ENCODE measurements around the gene MAP2K5. TPM values are rescaled to one million over a fixed set of nuclear protein-coding genes. Genes with fewer than 3 reads are reported as not detected.

MAP2K5 gene
- total and polyA plus RNA-seq, 10 of the 15 experiments (the other 5 are each of a cell fraction or from before 2014, with no cell fraction given): 1.3 to 19.4 (median 9.6) TPM

- peaks cover 23% of the 10 kb centered on the region for H3K4me1 ChIP-seq (ENCODE audit: control insufficient read depth, insufficient read depth, low read length)
- TF ChIP-seq IKZF1 (conservative IDR thresholded peaks at IDR 0.05) (peak; percentile 55), CTCF (IDR thresholded peaks at IDR 0.05 in 2 of 3, conservative IDR thresholded peaks at IDR 0.05 in 1 of 3; ENCODE audit: control insufficient read depth in 2 of 3, extremely low read depth in 1 of 3, insufficient read depth in 1 of 3, low read depth in 3 of 3, low read length in 3 of 3) (0 out of 6 replicates have a peak, but pooled peaks of 1 of the 3 experiments have one; percentile 6), SUZ12 (IDR thresholded peaks at IDR 0.05; ENCODE audit: unreplicated experiment) (peak; percentile 76), LARP7 (IDR thresholded peaks at IDR 0.05) (0 out of 2 replicates have a peak, but pooled peaks have one; percentile 15), CEBPZ (IDR thresholded peaks at IDR 0.05; ENCODE audit: low read depth, low read length) (no peak)
- FAIRE-seq: no peak
- H3K4me2 ChIP-seq (ENCODE audit: control insufficient read depth, insufficient read depth): peak overlapping the region; percentile 98
- no TSS peak for BruUV-seq (replicated peaks)
- H3K4me3 ChIP-seq: peak overlapping the region; percentile 65
- no peaks in the 10 kb centered on the region; the same call in 1 of the 2 replicates for H4K20me1 ChIP-seq (ENCODE audit: control insufficient read depth, insufficient read depth)
- ChIA-PET RAD21 (ENCODE audit: unreplicated experiment) (interaction anchor here (0.8 to 4.1 kb wide), 13 partner anchors 17 to 888 kb away, joined by 3 to 26 read pairs (median 4); no protein-coding TSS in a partner anchor), SMC1A (ENCODE audit: uncharacterized antibody, unreplicated experiment) (interaction anchor here (0.8 to 4.2 kb wide), 14 partner anchors 53 to 885 kb away, joined by 3 to 51 read pairs (median 4); no protein-coding TSS in a partner anchor), CTCF (interaction anchor here (0.6 to 4.6 kb wide), 31 partner anchors 10 to 889 kb away, joined by 3 to 111 read pairs (median 4); partner anchors contain the start of genes C15orf61 and SKOR1), POLR2A (interaction anchor here (0.6 kb wide), 1 partner anchor 378 kb away, joined by 3 read pairs; no protein-coding TSS in a partner anchor)
- DNase-seq (ENCODE audit: low read depth, low spot score): no peak
- H3K27me3 ChIP-seq (replicated peaks in 1 of 2; ENCODE audit: control insufficient read depth in 2 of 2, insufficient read depth in 2 of 2, low read length in 1 of 2): peaks cover 18 to 30% of the 10 kb centered on the region in 2 experiments
- H3K79me2 ChIP-seq (ENCODE audit: control insufficient read depth, insufficient read depth, low read length): no peaks in the 10 kb centered on the region
- no peak overlapping the region; the same call in 1 of the 2 replicates for H3K9ac ChIP-seq (ENCODE audit: control insufficient read depth, insufficient read depth, low read length)
- WGBS (ENCODE audit: insufficient coverage, insufficient replicate concordance, low lambda C conversion rate, missing lambda C conversion rate): 33% methylated on average over 53 of the region's 59 CpGs
- no peak overlapping the region for H3K27ac ChIP-seq (ENCODE audit: control insufficient read depth, insufficient read depth)
- intact Hi-C loops (cut with micrococcal nuclease; ENCODE audit: unreplicated experiment): loop anchor here (1.0 to 10.0 kb wide), 4 partner anchors 231 to 888 kb away; no protein-coding TSS in a partner anchor
- peak overlapping the region; percentile 56 for H2AFZ ChIP-seq (ENCODE audit: control insufficient read depth, low read depth, low read length)
- in situ Hi-C loops (cut with MboI): loop anchor here (5.0 kb wide), 2 partner anchors 378 to 888 kb away; no protein-coding TSS in a partner anchor
- H3K9me3 ChIP-seq (replicated peaks; ENCODE audit: control insufficient read depth, insufficient read depth, low read length): no peaks in the 10 kb centered on the region; the same call in 2 of the 3 replicates
- peak; percentile 1; the same call in 2 of the 3 replicates for ATAC-seq
- no peaks in the 10 kb centered on the region for H3K36me3 ChIP-seq (ENCODE audit: control insufficient read depth in 2 of 2, insufficient read depth in 2 of 2, low read length in 1 of 2)
These were observed 293.0 kb downstream of the MAP2K5 start for GRCh38 chr15:67835297-67836133.

All from GM12878 (cell line).